Nephron (organoid): Measurements from ENCODE around the gene AMN.

Source experiments
- H3K27ac Mint-ChIP-seq, 3 experiments: 2 replicates each; pipeline ENCODE4 v1.8.0; 2020; ENCODE audit warnings: mixed read lengths in 3 of 3, mild to moderate bottlenecking in 2 of 3, moderate library complexity in 1 of 3
- H3K27me3 Mint-ChIP-seq: 2 replicates; pipeline ENCODE4 v1.8.0; 2021; ENCODE audit warnings: low read depth, mild to moderate bottlenecking, moderate library complexity, mixed read lengths
- H3K36me3 Mint-ChIP-seq: 2 replicates; pipeline ENCODE4 v1.8.0; 2020; ENCODE audit warnings: low read depth, mixed read lengths
- H3K4me1 Mint-ChIP-seq: 2 replicates; pipeline ENCODE4 v1.8.0; 2020; ENCODE audit warnings: mixed read lengths
- H3K4me3 Mint-ChIP-seq, 3 experiments: 2 replicates each; pipeline ENCODE4 v1.8.0; 2020; ENCODE audit warnings: mild to moderate bottlenecking in 3 of 3, mixed read lengths in 3 of 3, moderate library complexity in 2 of 3
- H3K9me3 Mint-ChIP-seq: 2 replicates; pipeline ENCODE4 v1.8.0; 2020; ENCODE audit warnings: mixed read lengths
- CTCF ChIP-seq, 3 experiments: fragments of 200-600 bp; sonication (generic); IDR thresholded peaks; one replicate each; pipeline ENCODE4 v1.5.0; 2021; ENCODE audit warnings: antibody characterized with exemption in 3 of 3; ENCODE audit not compliant: unreplicated experiment in 3 of 3

Gene AMN

GRCh38 chr14:102942069-102942468 lies 19.6 kb downstream of the AMN start:
- Mint-ChIP-seq H3K4me1 (peaks cover 10% of the 10 kb centered on the region), H3K27me3 (no peaks in the 10 kb centered on the region), H3K4me3 (no peak overlapping the region), H3K27ac (no peak overlapping the region), H3K9me3 (no peaks in the 10 kb centered on the region), H3K36me3 (peaks cover 62% of the 10 kb centered on the region)
- no peak for TF ChIP-seq CTCF (IDR thresholded peaks at IDR 0.05; ENCODE audit: unreplicated experiment in 3 of 3)

- H3K4me3 Mint-ChIP-seq = no peak overlapping the region
- peaks cover 10% of the 10 kb centered on the region for H3K4me1 Mint-ChIP-seq
- no peak for TF ChIP-seq CTCF (IDR thresholded peaks at IDR 0.05; ENCODE audit: unreplicated experiment in 3 of 3)
- no peaks in the 10 kb centered on the region for H3K9me3 Mint-ChIP-seq
- H3K27me3 Mint-ChIP-seq = no peaks in the 10 kb centered on the region
- H3K36me3 Mint-ChIP-seq = peaks cover 62% of the 10 kb centered on the region
- H3K27ac Mint-ChIP-seq = no peak overlapping the region
Observed at GRCh38 chr14:102943454-102943853, 21.0 kb downstream of the AMN start.

- TF ChIP-seq CTCF (IDR thresholded peaks at IDR 0.05; ENCODE audit: unreplicated experiment in 3 of 3) = no peak
- Mint-ChIP-seq H3K36me3 (peaks cover 65% of the 10 kb centered on the region), H3K4me3 (no peak overlapping the region), H3K9me3 (no peaks in the 10 kb centered on the region), H3K4me1 (peaks cover 12% of the 10 kb centered on the region), H3K27me3 (no peaks in the 10 kb centered on the region), H3K27ac (no peak overlapping the region)
Observed at GRCh38 chr14:102943979-102944378, 21.5 kb downstream of the AMN start.

- Mint-ChIP-seq H3K9me3 (no peaks in the 10 kb centered on the region), H3K36me3 (peaks cover 65% of the 10 kb centered on the region), H3K27ac (no peak overlapping the region), H3K4me3 (no peak overlapping the region), H3K27me3 (no peaks in the 10 kb centered on the region), H3K4me1 (peaks cover 19% of the 10 kb centered on the region)
- TF ChIP-seq CTCF (IDR thresholded peaks at IDR 0.05; ENCODE audit: unreplicated experiment in 3 of 3) = no peak
Observed at GRCh38 chr14:102944448-102945330, 22.2 kb downstream of the AMN start.

GRCh38 chr14:102945346-102946130 lies 23.1 kb downstream of the AMN start:
- H3K27ac Mint-ChIP-seq = no peak overlapping the region
- H3K27me3 Mint-ChIP-seq = no peaks in the 10 kb centered on the region
- H3K9me3 Mint-ChIP-seq = no peaks in the 10 kb centered on the region
- H3K4me1 Mint-ChIP-seq = peaks cover 20% of the 10 kb centered on the region
- no peak for TF ChIP-seq CTCF (IDR thresholded peaks at IDR 0.05; ENCODE audit: unreplicated experiment in 3 of 3)
- peaks cover 68% of the 10 kb centered on the region for H3K36me3 Mint-ChIP-seq
- no peak overlapping the region for H3K4me3 Mint-ChIP-seq
